Osteoblast (primary cell): ENCODE data around the gene DCX. TPM values are rescaled to one million over a fixed set of nuclear protein-coding genes. Genes with fewer than 3 reads are reported as not detected.
"Not testable (repeated sequence)": the region's sequence is repeated elsewhere in the genome, so short reads cannot be mapped to it uniquely, and the experiment has no call there.

Source experiments
- DNase-seq: peaks from one replicate; pipeline ENCODE4 v3.0.0; 2011; ENCODE audit warnings: low spot score, mixed read lengths; ENCODE audit not compliant: insufficient read length; ENCODE audit errors: missing footprints
- H2AFZ ChIP-seq: 2 replicates; pipeline ENCODE4 v1.6.0; 2011; ENCODE audit warnings: mild to moderate bottlenecking, low read length
- H3K27ac ChIP-seq: 2 replicates; pipeline ENCODE4 v1.5.1; 2011; ENCODE audit warnings: mild to moderate bottlenecking, low read depth, low read length, moderate library complexity
- H3K27me3 ChIP-seq: 2 replicates; pipeline ENCODE4 v1.6.0; 2012; ENCODE audit warnings: mild to moderate bottlenecking, control low read depth, inconsistent platforms, low read length, moderate library complexity; ENCODE audit not compliant: insufficient read depth
- H3K36me3 ChIP-seq: 2 replicates; pipeline ENCODE4 v1.5.1; 2011; ENCODE audit warnings: mild to moderate bottlenecking, low read length, control low read depth, moderate library complexity; ENCODE audit not compliant: insufficient read depth
- H3K4me1 ChIP-seq: 2 replicates; pipeline ENCODE4 v1.5.1; 2011; ENCODE audit warnings: mild to moderate bottlenecking, low read length, control low read depth, moderate library complexity; ENCODE audit not compliant: insufficient read depth
- H3K4me2 ChIP-seq: 2 replicates; pipeline ENCODE4 v1.6.0; 2011; ENCODE audit warnings: mild to moderate bottlenecking, low read length; ENCODE audit not compliant: insufficient read depth
- H3K4me3 ChIP-seq: fragments of 200-600 bp; sonication (generic); 3 replicates; pipeline ENCODE4 v1.5.1; 2012; ENCODE audit warnings: mild to moderate bottlenecking, low read length, inconsistent platforms; ENCODE audit not compliant: insufficient read depth
- H3K79me2 ChIP-seq: 2 replicates; pipeline ENCODE4 v1.6.0; 2012; ENCODE audit warnings: mild to moderate bottlenecking, low read length, control low read depth, inconsistent platforms; ENCODE audit not compliant: insufficient read depth
- H3K9me3 ChIP-seq: 2 replicates; pipeline ENCODE4 v1.5.1; 2011; ENCODE audit warnings: low read depth, low read length, control low read depth
- H4K20me1 ChIP-seq: 2 replicates; pipeline ENCODE4 v1.6.0; 2012; ENCODE audit warnings: mild to moderate bottlenecking, low read length, control low read depth; ENCODE audit not compliant: insufficient read depth
- total RNA-seq: library from RNA; depleted of rRNA; stranded (reverse); fragments of >200 nt; gene quantifications from 2 replicates; pipeline ENCODE4 v1.2.3, GENCODE V29; 2012
- TF ChIP-seq, protein P1 (sequence below): IDR thresholded peaks from 2 replicates; pipeline ENCODE4 v1.5.1; 2011; ENCODE audit warnings: mild to moderate bottlenecking, low read depth, low read length, moderate library complexity; ENCODE audit errors: extremely low read depth

The DCX gene
- total RNA-seq, 1 donor, result not detected

DNA sequence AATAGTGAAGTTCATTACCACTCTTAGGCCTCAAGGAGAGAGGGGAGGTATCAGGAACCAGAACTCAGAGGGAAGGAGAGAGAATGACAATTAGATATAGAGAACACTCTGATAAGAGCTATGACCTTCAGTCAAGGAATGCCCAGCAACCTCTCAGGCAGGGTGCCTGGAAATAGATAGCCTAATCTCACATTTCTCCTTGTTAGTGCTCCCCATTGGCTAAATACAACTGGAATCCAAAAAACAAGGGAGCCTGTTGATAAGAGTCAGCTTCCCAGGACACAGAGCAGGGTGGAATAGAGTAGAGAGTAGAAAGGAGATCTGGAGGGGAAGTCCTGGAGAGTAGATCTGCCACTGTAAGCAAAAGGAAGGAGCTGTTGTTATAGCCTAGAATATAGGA, 62.1 kb downstream of the DCX start:
- TF ChIP-seq, protein P1, sequence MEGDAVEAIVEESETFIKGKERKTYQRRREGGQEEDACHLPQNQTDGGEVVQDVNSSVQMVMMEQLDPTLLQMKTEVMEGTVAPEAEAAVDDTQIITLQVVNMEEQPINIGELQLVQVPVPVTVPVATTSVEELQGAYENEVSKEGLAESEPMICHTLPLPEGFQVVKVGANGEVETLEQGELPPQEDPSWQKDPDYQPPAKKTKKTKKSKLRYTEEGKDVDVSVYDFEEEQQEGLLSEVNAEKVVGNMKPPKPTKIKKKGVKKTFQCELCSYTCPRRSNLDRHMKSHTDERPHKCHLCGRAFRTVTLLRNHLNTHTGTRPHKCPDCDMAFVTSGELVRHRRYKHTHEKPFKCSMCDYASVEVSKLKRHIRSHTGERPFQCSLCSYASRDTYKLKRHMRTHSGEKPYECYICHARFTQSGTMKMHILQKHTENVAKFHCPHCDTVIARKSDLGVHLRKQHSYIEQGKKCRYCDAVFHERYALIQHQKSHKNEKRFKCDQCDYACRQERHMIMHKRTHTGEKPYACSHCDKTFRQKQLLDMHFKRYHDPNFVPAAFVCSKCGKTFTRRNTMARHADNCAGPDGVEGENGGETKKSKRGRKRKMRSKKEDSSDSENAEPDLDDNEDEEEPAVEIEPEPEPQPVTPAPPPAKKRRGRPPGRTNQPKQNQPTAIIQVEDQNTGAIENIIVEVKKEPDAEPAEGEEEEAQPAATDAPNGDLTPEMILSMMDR, result no peak
- Histone ChIP-seq H4K20me1 (no peaks in the 10 kb centered on the region), H2AFZ (no peak overlapping the region), H3K36me3 (no peaks in the 10 kb centered on the region), H3K9me3 (no peaks in the 10 kb centered on the region), H3K4me2 (no peak overlapping the region), H3K4me1 (no peaks in the 10 kb centered on the region), H3K4me3 (no peak overlapping the region), H3K79me2 (no peaks in the 10 kb centered on the region), H3K27ac (no peak overlapping the region), H3K27me3 (no peaks in the 10 kb centered on the region)
- no peak for DNase-seq

DNA sequence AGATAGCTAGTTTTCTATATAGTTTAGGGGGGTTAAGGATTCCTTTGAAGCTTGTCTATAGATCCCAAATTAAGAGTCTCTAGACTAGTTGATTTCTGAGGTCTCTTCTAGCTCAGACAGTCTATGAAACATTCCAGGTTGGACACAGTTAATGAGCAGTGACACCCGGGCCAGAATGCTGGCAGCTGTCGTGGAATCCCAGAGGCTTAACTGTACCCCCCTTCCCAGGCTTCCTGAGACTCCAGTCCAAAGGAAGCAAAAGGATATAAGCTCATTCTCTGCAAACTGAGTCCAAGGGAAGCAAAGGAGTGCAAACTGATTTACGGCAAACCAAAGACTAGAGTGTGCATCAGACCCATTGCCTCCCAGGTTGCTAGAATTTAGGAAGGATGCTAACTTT, 62.9 kb downstream of the DCX start:
- no peaks in the 10 kb centered on the region for H3K27me3 ChIP-seq
- TF ChIP-seq, protein P1, result no peak
- H4K20me1 ChIP-seq, result no peaks in the 10 kb centered on the region
- no peaks in the 10 kb centered on the region for H3K4me1 ChIP-seq
- H3K4me2 ChIP-seq, result no peak overlapping the region
- no peak overlapping the region for H3K27ac ChIP-seq
- H3K36me3 ChIP-seq, result no peaks in the 10 kb centered on the region
- no peaks in the 10 kb centered on the region for H3K9me3 ChIP-seq
- DNase-seq, result no peak
- H2AFZ ChIP-seq, result no peak overlapping the region
- no peaks in the 10 kb centered on the region for H3K79me2 ChIP-seq
- H3K4me3 ChIP-seq, result no peak overlapping the region

DNA sequence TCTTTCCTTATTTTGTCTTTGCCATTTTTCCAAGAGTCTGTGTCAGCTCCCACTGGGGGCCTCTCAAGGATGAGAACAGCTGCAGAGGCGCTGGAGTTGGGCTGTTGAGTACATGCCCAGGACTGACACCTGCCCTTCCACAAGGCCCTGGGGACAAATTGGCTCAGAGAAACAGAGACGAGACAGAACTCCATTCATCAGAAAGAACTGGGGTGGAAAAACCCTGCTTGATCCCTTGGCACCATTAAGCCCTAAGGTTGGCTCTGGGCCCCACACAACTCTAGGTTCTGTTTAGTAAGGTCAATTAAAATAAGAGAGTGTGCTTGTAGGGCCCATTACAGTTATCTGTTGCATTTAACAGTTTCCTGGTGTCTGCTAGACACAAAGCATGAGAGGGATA, 63.6 kb downstream of the DCX start:
- H4K20me1 ChIP-seq, result no peaks in the 10 kb centered on the region
- H3K4me3 ChIP-seq, result no peak overlapping the region
- H2AFZ ChIP-seq, result no peak overlapping the region
- no peaks in the 10 kb centered on the region for H3K36me3 ChIP-seq
- H3K9me3 ChIP-seq, result no peaks in the 10 kb centered on the region
- no peaks in the 10 kb centered on the region for H3K27me3 ChIP-seq
- no peak for DNase-seq
- no peaks in the 10 kb centered on the region for H3K79me2 ChIP-seq
- H3K27ac ChIP-seq, result no peak overlapping the region
- TF ChIP-seq, protein P1, result no peak
- no peak overlapping the region for H3K4me2 ChIP-seq
- no peaks in the 10 kb centered on the region for H3K4me1 ChIP-seq

DNA sequence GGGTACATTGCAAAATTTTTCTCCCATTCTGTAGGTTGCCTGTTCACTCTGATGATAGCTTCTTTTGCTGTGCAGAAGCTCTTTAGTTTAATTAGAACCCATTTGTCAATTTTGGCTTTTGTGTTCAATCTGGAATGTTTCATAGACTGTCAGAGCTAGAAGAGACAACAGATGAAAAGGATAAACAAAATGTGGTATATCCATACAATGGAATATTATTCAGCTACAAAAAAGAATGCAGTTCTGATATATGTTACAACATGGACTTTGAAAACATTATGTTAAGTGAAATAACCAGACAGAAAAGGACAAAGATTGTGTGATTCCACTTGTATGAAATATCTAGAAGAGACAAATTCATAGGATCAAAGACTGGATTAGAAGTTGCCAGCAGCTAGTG, 65.8 kb downstream of the DCX start:
- not testable (repeated sequence) for H3K79me2 ChIP-seq, H4K20me1 ChIP-seq, H3K27ac ChIP-seq, H2AFZ ChIP-seq, H3K4me3 ChIP-seq, H3K4me1 ChIP-seq, H3K4me2 ChIP-seq, H3K27me3 ChIP-seq, H3K9me3 ChIP-seq, DNase-seq, H3K36me3 ChIP-seq
